Lower leg skin (tissue), 4 donors: ENCODE results near the gene CAMK1G. TPM values are rescaled to one million over a fixed set of nuclear protein-coding genes. Genes with fewer than 3 reads are reported as not detected.

ENCODE experiments used
- DNase-seq, 2 donors: peaks; one replicate each; pipeline ENCODE4 v3.0.0-alpha.2; 2019; ENCODE audit warnings: low spot score in 2 of 2
- H3K4me3 ChIP-seq: fragments of 200-600 bp; sonication (generic); 2 replicates; pipeline ENCODE4 v1.5.1; 2017; ENCODE audit warnings: mild to moderate bottlenecking, low read depth; ENCODE audit not compliant: poor library complexity, severe bottlenecking
- POLR2A ChIP-seq, 2 donors: fragments of 450-650 bp; IDR thresholded peaks; one replicate each; pipeline ENCODE4 v1.6.1; 2016 to 2017; ENCODE audit warnings: antibody characterized with exemption in 2 of 2, mild to moderate bottlenecking in 1 of 2, moderate library complexity in 1 of 2
- WGBS, 2 donors: methylation state at CpG; one replicate each; pipeline ENCODE4 v1.1.5; 2018; 5-methylcytosine and 5-hydroxymethylcytosine counted together
- intact Hi-C: fragments of 100-400 bp; cut with DNase I; formaldehyde crosslinking; loops from one replicate; pipeline ENCODE4 v1.15.0; 2023; ENCODE audit warnings: low total_unique reads
- total RNA-seq, 4 donors: library from RNA; depleted of rRNA; stranded (reverse); fragments of >200 nt; gene quantifications; one replicate each; pipeline ENCODE4 v1.1.0, GENCODE V29; 2016
- TF ChIP-seq, protein P1 (sequence below), 3 donors: fragments of 450-650 bp; IDR thresholded peaks; one replicate each; pipeline ENCODE4 v1.5.1; 2016; ENCODE audit warnings: antibody characterized with exemption in 3 of 3, mild to moderate bottlenecking in 3 of 3, moderate library complexity in 2 of 3

Gene CAMK1G
- total RNA-seq, 4 donors from 2014 or later: 1.8 TPM; not detected in 3

DNA sequence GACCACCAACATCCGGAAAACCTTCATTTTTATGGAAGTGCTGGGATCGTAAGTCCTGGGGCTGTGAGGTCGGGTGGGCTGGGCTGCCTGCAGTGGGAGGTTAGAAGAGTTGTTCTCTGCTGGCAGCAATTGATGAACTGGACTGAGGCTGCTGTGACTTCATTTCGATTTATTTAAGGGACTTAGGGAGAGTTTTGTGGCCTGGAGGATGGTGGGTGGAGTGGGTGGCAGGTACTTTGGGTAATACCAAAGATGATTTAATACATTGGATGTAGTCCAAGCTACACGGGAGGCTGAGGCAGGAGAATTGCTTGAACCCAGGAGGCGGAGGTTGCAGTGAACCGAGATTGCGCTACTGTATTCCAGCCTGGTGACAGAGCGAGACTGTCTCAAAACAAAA, 11.5 kb downstream of the CAMK1G start:
- no peak overlapping the region for H3K4me3 ChIP-seq
- TF ChIP-seq, protein P1, sequence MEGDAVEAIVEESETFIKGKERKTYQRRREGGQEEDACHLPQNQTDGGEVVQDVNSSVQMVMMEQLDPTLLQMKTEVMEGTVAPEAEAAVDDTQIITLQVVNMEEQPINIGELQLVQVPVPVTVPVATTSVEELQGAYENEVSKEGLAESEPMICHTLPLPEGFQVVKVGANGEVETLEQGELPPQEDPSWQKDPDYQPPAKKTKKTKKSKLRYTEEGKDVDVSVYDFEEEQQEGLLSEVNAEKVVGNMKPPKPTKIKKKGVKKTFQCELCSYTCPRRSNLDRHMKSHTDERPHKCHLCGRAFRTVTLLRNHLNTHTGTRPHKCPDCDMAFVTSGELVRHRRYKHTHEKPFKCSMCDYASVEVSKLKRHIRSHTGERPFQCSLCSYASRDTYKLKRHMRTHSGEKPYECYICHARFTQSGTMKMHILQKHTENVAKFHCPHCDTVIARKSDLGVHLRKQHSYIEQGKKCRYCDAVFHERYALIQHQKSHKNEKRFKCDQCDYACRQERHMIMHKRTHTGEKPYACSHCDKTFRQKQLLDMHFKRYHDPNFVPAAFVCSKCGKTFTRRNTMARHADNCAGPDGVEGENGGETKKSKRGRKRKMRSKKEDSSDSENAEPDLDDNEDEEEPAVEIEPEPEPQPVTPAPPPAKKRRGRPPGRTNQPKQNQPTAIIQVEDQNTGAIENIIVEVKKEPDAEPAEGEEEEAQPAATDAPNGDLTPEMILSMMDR (IDR thresholded peaks at IDR 0.05): no peak
- TF ChIP-seq POLR2A (IDR thresholded peaks at IDR 0.05): no peak
- DNase-seq: no peak
- WGBS, 2 donors: 68 to 70% methylated on average over 9 of the region's 9 CpGs
- intact Hi-C loops: no loop called here

DNA sequence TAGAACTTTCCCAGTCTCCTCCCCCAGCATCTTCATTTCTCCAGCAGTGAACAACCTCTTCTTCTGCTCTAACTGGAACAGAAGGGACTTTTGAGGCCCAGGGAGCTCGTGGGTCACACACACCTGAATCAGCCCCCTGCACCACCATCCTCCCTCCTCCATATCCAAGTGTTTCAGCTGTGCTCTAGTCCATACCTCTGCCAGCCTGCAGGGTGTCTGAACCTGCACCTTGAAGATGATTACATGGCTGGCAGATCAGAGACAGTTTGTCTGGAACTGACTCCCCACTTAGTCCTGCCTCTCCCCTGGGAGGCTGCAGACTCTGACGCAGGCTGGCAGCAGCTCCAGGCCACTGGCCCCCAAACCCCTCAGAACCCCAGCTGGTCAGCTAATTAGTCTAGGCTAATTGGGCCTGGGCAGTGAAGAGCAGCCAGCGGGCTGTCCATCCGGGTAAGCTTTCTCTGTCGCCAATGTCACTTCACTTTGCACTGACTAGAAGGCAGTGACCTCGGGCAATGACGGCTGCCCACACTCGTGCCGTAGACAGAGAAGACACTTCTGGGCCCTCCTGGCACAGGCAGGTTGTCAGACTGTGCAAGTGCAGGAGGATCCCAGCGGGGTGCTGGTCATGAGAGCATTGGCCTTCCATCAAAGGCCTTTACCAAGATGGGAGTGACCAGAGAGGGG, 12.2 kb downstream of the CAMK1G start:
- intact Hi-C loops: no loop called here
- 77 to 80% methylated on average over 10 of the region's 10 CpGs for WGBS, 2 donors
- H3K4me3 ChIP-seq: no peak overlapping the region
- no peak for DNase-seq
- TF ChIP-seq, protein P1 (IDR thresholded peaks at IDR 0.05): no peak
- no peak for TF ChIP-seq POLR2A (IDR thresholded peaks at IDR 0.05)

DNA sequence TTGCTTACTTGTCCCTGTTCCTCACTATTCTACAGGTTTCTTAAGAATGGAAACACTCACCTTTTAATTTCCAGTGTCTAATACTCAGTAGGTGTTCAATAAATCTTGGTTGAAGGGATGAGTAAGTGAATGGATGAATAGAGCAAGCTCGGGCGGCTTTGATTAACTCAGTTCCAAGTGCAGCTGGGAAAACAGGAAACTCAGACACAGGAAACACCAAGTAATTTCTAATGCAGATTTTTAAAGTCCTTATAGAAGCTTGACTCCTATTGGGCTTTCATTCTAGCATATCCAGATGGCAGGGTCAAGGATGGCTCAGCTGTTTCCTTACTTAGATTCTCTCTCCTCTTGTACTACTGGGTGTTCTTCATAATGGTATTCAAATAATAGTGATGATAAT, 14.0 kb downstream of the CAMK1G start:
- H3K4me3 ChIP-seq: no peak overlapping the region
- no peak for DNase-seq
- intact Hi-C loops: no loop called here
- WGBS, 2 donors: 40 to 46% methylated on average over 2 of the region's 2 CpGs
- no peak for TF ChIP-seq POLR2A (IDR thresholded peaks at IDR 0.05)
- TF ChIP-seq, protein P1 (IDR thresholded peaks at IDR 0.05): no peak

DNA sequence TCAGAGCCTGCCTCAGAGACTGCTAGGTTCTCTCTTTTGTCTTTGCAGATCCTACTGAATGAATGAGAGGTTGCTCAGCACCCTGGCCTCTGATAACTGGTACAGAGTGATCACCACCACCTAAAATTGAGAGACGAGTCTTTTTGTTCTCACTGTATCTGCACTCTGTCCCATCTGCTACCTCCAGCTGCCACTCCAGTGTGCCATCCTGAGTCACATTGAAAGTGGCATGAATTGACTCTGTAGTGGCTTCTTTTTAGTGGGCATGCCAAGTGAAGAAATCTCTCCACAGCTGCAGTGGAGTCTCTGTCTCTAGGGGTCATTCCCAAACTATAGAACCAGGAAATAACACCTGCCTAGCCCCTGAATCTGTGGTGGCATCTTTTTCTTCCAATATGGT, 14.7 kb downstream of the CAMK1G start:
- DNase-seq: no peak
- TF ChIP-seq, protein P1 (IDR thresholded peaks at IDR 0.05): no peak
- no peak for TF ChIP-seq POLR2A (IDR thresholded peaks at IDR 0.05)
- 81 to 85% methylated on average over 1 of the region's 1 CpG for WGBS, 2 donors
- intact Hi-C loops: no loop called here
- no peak overlapping the region for H3K4me3 ChIP-seq

DNA sequence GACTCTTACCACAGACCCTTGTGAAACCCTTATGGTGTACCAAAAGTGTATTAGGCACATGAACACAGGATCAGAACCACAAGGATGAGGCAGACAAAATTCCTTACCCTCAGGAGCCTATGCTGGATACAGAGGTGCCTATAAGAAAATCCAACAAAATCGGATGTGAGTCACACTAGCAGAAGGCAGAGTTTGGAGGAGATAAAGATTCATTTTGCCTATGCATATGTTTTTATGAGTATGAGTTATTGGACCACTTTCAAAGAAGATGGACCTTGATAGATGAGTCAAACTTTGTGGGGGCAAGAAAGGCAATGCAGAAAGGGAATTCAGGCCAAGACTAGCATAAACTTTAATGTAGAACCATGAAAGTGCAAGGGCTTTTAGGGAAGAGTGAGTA, 17.0 kb downstream of the CAMK1G start:
- no peak for TF ChIP-seq POLR2A (IDR thresholded peaks at IDR 0.05)
- TF ChIP-seq, protein P1 (IDR thresholded peaks at IDR 0.05): no peak
- WGBS, 2 donors: 83 to 86% methylated on average over 1 of the region's 1 CpG
- H3K4me3 ChIP-seq: no peak overlapping the region
- DNase-seq: no peak
- intact Hi-C loops: no loop called here
